ENCODE results near the gene CFAP54.
"Not testable (repeated sequence)": the region's sequence is repeated elsewhere in the genome, so short reads cannot be mapped to it uniquely, and the experiment has no call there.

CFAP54 gene

GRCh38 chr12:96623155-96623554, 133.8 kb downstream of the CFAP54 start:
- no peak for DNase-seq

GRCh38 chr12:96623656-96624217, 134.4 kb downstream of the CFAP54 start:
- DNase-seq: no peak

GRCh38 chr12:96635844-96636243, 146.5 kb downstream of the CFAP54 start:
- no peak for DNase-seq

- DNase-seq: no peak
These were observed 147.5 kb downstream of the CFAP54 start for GRCh38 chr12:96636895-96637294.

GRCh38 chr12:96648923-96649322, 159.5 kb downstream of the CFAP54 start:
- DNase-seq: no peak

GRCh38 chr12:96652870-96653269, 163.5 kb downstream of the CFAP54 start:
- no peak for DNase-seq

GRCh38 chr12:96658075-96658474, 168.7 kb downstream of the CFAP54 start:
- DNase-seq: no peak

GRCh38 chr12:96669786-96670185, 180.4 kb downstream of the CFAP54 start:
- no peak for DNase-seq

GRCh38 chr12:96670334-96670899, 181.0 kb downstream of the CFAP54 start:
- DNase-seq: no peak

- not testable (repeated sequence) for DNase-seq
These were observed 186.1 kb downstream of the CFAP54 start for GRCh38 chr12:96675519-96675918.

GRCh38 chr12:96677363-96677762, 188.0 kb downstream of the CFAP54 start:
- DNase-seq: no peak

GRCh38 chr12:96687719-96688118, 198.3 kb downstream of the CFAP54 start:
- DNase-seq: no peak

- DNase-seq: no peak
These were observed 209.1 kb downstream of the CFAP54 start for GRCh38 chr12:96698521-96698920.

GRCh38 chr12:96698965-96699364, 209.6 kb downstream of the CFAP54 start:
- DNase-seq: no peak

GRCh38 chr12:96701856-96702255, 212.5 kb downstream of the CFAP54 start:
- no peak for DNase-seq

- no peak for DNase-seq
These were observed 220.9 kb downstream of the CFAP54 start for GRCh38 chr12:96710127-96710745.

- no peak for DNase-seq
These were observed 222.0 kb downstream of the CFAP54 start for GRCh38 chr12:96711364-96711763.

- DNase-seq: no peak
These were observed 224.8 kb downstream of the CFAP54 start for GRCh38 chr12:96714199-96714598.

GRCh38 chr12:96719660-96720362, 230.4 kb downstream of the CFAP54 start:
- DNase-seq: no peak

- no peak for DNase-seq
These were observed 231.0 kb downstream of the CFAP54 start for GRCh38 chr12:96720363-96720705.

- not testable (repeated sequence) for DNase-seq
These were observed 240.1 kb downstream of the CFAP54 start for GRCh38 chr12:96729466-96729865.

- no peak for DNase-seq
These were observed 240.5 kb downstream of the CFAP54 start for GRCh38 chr12:96729886-96730285.

GRCh38 chr12:96743606-96744005, 254.2 kb downstream of the CFAP54 start:
- no peak for DNase-seq

GRCh38 chr12:96749999-96750398, 260.6 kb downstream of the CFAP54 start:
- no peak for DNase-seq

All from C1 segment of cervical spinal cord (tissue), 14 donors.